HEK293 (cell line): ENCODE measurements around the gene FAM181A.

Source experiments
- CTCF ChIA-PET: fragments of 350-600 bp; formaldehyde crosslinking; extraction: SDS; loops from one replicate; lab custom pipeline; 2021; ENCODE audit warnings: antibody characterized with exemption; lab: Yijun Ruan, JAX
- POLR2A ChIA-PET: fragments of 300-600 bp; formaldehyde crosslinking; extraction: SDS; loops from one replicate; lab custom pipeline; 2020; ENCODE audit warnings: antibody characterized with exemption, inconsistent platforms; lab: Yijun Ruan, JAX
- H3K27ac ChIP-seq: fragments of 200-500 bp; sonication (Bioruptor generic); 2 replicates; pipeline ENCODE4 v1.5.1; 2014; ENCODE audit warnings: low read depth, low read length, control low read depth, inconsistent platforms; ENCODE audit errors: extremely low read depth
- H3K36me3 ChIP-seq, 2 experiments: fragments of 200-500 bp in 1 of 2; sonication (Bioruptor generic) in 1 of 2; 1 replicate in 1 of 2; 2 replicates in 1 of 2; pipeline ENCODE4 v1.5.1; 2014 to 2017; ENCODE audit warnings: inconsistent platforms in 2 of 2, low read length in 2 of 2; ENCODE audit not compliant: control insufficient read depth in 2 of 2, insufficient read depth in 1 of 2
- H3K4me1 ChIP-seq: fragments of 200-500 bp; sonication (Bioruptor generic); 2 replicates; pipeline ENCODE4 v1.5.1; 2014; ENCODE audit warnings: mild to moderate bottlenecking, low read length, inconsistent platforms; ENCODE audit not compliant: control insufficient read depth, insufficient read depth
- H3K4me3 ChIP-seq: 2 replicates; pipeline ENCODE4 v1.5.1; 2011; ENCODE audit warnings: low read depth, mild to moderate bottlenecking, control low read depth, low read length, moderate library complexity
- H3K9me3 ChIP-seq: fragments of 200-500 bp; sonication (Bioruptor generic); 2 replicates; pipeline ENCODE4 v1.5.1; 2014; ENCODE audit warnings: low read depth, low read length, inconsistent platforms; ENCODE audit not compliant: control insufficient read depth, insufficient read depth
- FEZF1 ChIP-seq: fragments of 450-650 bp; formaldehyde crosslinking; IDR thresholded peaks from 2 replicates; pipeline ENCODE4 v1.5.1; 2016; ENCODE audit warnings: missing biosample characterization, missing genetic modification characterization
- HOXC10 ChIP-seq: sonication (generic); formaldehyde crosslinking; IDR thresholded peaks from 2 replicates; pipeline ENCODE4 v1.8.1; 2023; ENCODE audit warnings: mild to moderate bottlenecking, missing genetic modification reagents
- KLF9 ChIP-seq: fragments of 450-650 bp; formaldehyde crosslinking; IDR thresholded peaks from 2 replicates; pipeline ENCODE4 v1.5.1; 2016; ENCODE audit warnings: missing biosample characterization, missing genetic modification characterization, low read depth
- OVOL3 ChIP-seq: fragments of 450-650 bp; formaldehyde crosslinking; IDR thresholded peaks from 2 replicates; pipeline ENCODE4 v1.5.1; 2016; ENCODE audit warnings: missing biosample characterization, missing genetic modification characterization
- TRIM28 ChIP-seq: IDR thresholded peaks from 2 replicates; pipeline ENCODE4 v1.6.1; 2011; ENCODE audit warnings: low read length, control low read depth, borderline replicate concordance
- ZBTB8A ChIP-seq: fragments of 450-650 bp; formaldehyde crosslinking; IDR thresholded peaks from 2 replicates; pipeline ENCODE4 v1.5.1; 2016; ENCODE audit warnings: missing biosample characterization, missing genetic modification characterization
- ZNF157 ChIP-seq: fragments of 450-650 bp; formaldehyde crosslinking; IDR thresholded peaks from 2 replicates; pipeline ENCODE4 v1.5.1; 2016; ENCODE audit warnings: missing biosample characterization, missing genetic modification characterization
- ZNF350 ChIP-seq: fragments of 450-650 bp; formaldehyde crosslinking; IDR thresholded peaks from 2 replicates; pipeline ENCODE4 v1.5.0; 2017; ENCODE audit warnings: missing biosample characterization, mild to moderate bottlenecking, missing genetic modification characterization
- ZNF366 ChIP-seq: fragments of 450-650 bp; formaldehyde crosslinking; conservative IDR thresholded peaks from 2 replicates; pipeline ENCODE4 v1.5.1; 2016; ENCODE audit warnings: missing biosample characterization, missing genetic modification characterization
- ZNF521 ChIP-seq: fragments of 450-650 bp; formaldehyde crosslinking; IDR thresholded peaks from 2 replicates; pipeline ENCODE4 v1.5.1; 2017; ENCODE audit warnings: missing biosample characterization, mild to moderate bottlenecking, missing genetic modification characterization
- ZNF623 ChIP-seq: fragments of 450-650 bp; formaldehyde crosslinking; IDR thresholded peaks from 2 replicates; pipeline ENCODE4 v1.5.1; 2016; ENCODE audit warnings: missing biosample characterization, missing genetic modification characterization
- ZNF624 ChIP-seq: fragments of 450-650 bp; formaldehyde crosslinking; IDR thresholded peaks from 2 replicates; pipeline ENCODE4 v1.5.1; 2017; ENCODE audit warnings: missing biosample characterization, missing genetic modification characterization
- ZNF777 ChIP-seq: fragments of 450-650 bp; formaldehyde crosslinking; IDR thresholded peaks from 2 replicates; pipeline ENCODE4 v1.5.1; 2017; ENCODE audit warnings: missing biosample characterization, missing genetic modification characterization, borderline replicate concordance
- TF ChIP-seq, protein P1 (sequence below): fragments of 450-650 bp; formaldehyde crosslinking; IDR thresholded peaks from 2 replicates; pipeline ENCODE4 v1.5.1; 2017; ENCODE audit warnings: missing biosample characterization, missing genetic modification characterization
- TF ChIP-seq, protein P2 (sequence below): fragments of 450-650 bp; formaldehyde crosslinking; IDR thresholded peaks from 2 replicates; pipeline ENCODE4 v1.5.1; 2016; ENCODE audit warnings: missing biosample characterization, missing genetic modification characterization
- TF ChIP-seq, protein P3 (sequence below): fragments of 450-650 bp; formaldehyde crosslinking; IDR thresholded peaks from 2 replicates; pipeline ENCODE4 v1.5.1; 2016; ENCODE audit warnings: missing biosample characterization, missing genetic modification characterization
- TF ChIP-seq, protein P4 (sequence below): fragments of 450-650 bp; formaldehyde crosslinking; IDR thresholded peaks from 2 replicates; pipeline ENCODE4 v1.5.1; 2016; ENCODE audit warnings: missing biosample characterization, missing genetic modification characterization, borderline replicate concordance
- TF ChIP-seq, protein P5 (sequence below): fragments of 450-650 bp; formaldehyde crosslinking; IDR thresholded peaks from 2 replicates; pipeline ENCODE4 v1.5.1; 2016; ENCODE audit warnings: missing biosample characterization, missing genetic modification characterization

The FAM181A gene

DNA sequence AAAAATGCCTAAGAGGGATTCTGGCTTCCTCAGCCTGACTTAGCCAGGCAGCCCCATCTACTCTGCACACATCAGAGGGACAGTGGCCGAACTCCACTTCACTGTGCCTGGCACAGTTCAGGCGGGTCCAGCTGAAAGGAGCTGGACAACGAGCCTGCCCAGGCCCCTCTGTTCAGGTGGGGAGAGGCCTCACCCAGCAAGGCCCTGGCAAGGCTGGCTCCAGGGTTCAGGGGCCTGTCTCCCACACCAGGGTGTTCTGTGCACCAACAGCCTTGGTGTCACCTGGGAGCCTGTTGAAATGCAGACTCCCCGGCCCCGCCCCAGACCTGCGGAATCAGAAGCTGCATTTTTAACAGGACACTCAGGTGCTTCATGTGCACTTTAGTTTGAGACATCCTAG is 9.8 kb downstream of the FAM181A start:
- ChIA-PET POLR2A (no interaction called here), CTCF (interaction anchor here (0.5 to 7.0 kb wide), 14 partner anchors 12 to 824 kb away, joined by 3 to 111 read pairs (median 4); no protein-coding TSS in a partner anchor)
- H3K4me1 ChIP-seq: peaks cover 11% of the 10 kb centered on the region
- no peak overlapping the region for H3K4me3 ChIP-seq
- TF ChIP-seq ZNF624 (no peak), HOXC10 (CRISPR knock-in tag) (no peak), ZNF350 (tag by site-specific recombination) (no peak), ZNF157 (tag by site-specific recombination) (no peak), ZNF777 (tag by site-specific recombination) (no peak)
- TF ChIP-seq, protein P1, sequence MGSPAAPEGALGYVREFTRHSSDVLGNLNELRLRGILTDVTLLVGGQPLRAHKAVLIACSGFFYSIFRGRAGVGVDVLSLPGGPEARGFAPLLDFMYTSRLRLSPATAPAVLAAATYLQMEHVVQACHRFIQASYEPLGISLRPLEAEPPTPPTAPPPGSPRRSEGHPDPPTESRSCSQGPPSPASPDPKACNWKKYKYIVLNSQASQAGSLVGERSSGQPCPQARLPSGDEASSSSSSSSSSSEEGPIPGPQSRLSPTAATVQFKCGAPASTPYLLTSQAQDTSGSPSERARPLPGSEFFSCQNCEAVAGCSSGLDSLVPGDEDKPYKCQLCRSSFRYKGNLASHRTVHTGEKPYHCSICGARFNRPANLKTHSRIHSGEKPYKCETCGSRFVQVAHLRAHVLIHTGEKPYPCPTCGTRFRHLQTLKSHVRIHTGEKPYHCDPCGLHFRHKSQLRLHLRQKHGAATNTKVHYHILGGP (tag by site-specific recombination): no peak
- no peaks in the 10 kb centered on the region for H3K9me3 ChIP-seq
- no peaks in the 10 kb centered on the region for H3K36me3 ChIP-seq
- no peak overlapping the region for H3K27ac ChIP-seq

DNA sequence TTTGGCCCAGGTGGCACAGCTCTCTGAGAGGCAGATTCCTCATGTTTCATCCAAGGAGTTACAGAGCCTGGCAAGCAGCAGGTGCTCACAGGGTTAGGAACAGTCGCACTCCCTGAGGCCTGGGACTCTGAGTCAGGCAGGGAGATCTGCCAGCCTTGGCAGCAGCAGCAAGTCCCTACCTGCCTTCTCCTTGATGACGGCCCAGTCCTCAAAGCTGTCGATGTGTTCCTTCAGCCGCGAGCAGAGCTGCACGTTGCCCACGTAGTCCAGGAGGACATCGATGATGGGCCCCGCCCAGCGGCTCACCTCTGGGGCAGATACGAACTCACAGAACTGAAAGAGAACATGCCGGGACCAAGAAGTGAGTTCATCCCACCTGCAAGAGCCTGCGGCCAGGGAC is 10.4 kb downstream of the FAM181A start:
- H3K4me1 ChIP-seq: peaks cover 14% of the 10 kb centered on the region
- H3K4me3 ChIP-seq: no peak overlapping the region
- ChIA-PET CTCF (interaction anchor here (0.6 to 7.0 kb wide), 9 partner anchors 16 to 824 kb away, joined by 3 to 111 read pairs (median 6); no protein-coding TSS in a partner anchor), POLR2A (no interaction called here)
- H3K36me3 ChIP-seq: no peaks in the 10 kb centered on the region
- no peaks in the 10 kb centered on the region for H3K9me3 ChIP-seq
- TF ChIP-seq ZNF521 (no peak), OVOL3 (tag by site-specific recombination) (no peak), TRIM28 (no peak), ZNF366 (tag by site-specific recombination) (no peak), FEZF1 (tag by site-specific recombination) (no peak), KLF9 (tag by site-specific recombination) (no peak), ZBTB8A (tag by site-specific recombination) (no peak), ZNF623 (tag by site-specific recombination) (no peak)
- TF ChIP-seq, protein P2, sequence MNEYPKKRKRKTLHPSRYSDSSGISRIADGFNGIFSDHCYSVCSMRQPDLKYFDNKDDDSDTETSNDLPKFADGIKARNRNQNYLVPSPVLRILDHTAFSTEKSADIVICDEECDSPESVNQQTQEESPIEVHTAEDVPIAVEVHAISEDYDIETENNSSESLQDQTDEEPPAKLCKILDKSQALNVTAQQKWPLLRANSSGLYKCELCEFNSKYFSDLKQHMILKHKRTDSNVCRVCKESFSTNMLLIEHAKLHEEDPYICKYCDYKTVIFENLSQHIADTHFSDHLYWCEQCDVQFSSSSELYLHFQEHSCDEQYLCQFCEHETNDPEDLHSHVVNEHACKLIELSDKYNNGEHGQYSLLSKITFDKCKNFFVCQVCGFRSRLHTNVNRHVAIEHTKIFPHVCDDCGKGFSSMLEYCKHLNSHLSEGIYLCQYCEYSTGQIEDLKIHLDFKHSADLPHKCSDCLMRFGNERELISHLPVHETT (tag by site-specific recombination): no peak
- TF ChIP-seq, protein P3, sequence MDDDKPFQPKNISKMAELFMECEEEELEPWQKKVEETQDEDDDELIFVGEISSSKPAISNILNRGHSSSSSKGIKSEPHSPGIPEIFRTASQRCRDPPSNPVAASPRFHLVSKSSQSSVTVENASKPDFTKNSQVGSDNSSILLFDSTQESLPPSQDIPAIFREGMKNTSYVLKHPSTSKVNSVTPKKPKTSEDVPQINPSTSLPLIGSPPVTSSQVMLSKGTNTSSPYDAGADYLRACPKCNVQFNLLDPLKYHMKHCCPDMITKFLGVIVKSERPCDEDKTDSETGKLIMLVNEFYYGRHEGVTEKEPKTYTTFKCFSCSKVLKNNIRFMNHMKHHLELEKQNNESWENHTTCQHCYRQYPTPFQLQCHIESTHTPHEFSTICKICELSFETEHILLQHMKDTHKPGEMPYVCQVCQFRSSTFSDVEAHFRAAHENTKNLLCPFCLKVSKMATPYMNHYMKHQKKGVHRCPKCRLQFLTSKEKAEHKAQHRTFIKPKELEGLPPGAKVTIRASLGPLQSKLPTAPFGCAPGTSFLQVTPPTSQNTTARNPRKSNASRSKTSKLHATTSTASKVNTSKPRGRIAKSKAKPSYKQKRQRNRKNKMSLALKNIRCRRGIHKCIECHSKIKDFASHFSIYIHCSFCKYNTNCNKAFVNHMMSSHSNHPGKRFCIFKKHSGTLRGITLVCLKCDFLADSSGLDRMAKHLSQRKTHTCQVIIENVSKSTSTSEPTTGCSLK (tag by site-specific recombination): no peak
- TF ChIP-seq, protein P4, sequence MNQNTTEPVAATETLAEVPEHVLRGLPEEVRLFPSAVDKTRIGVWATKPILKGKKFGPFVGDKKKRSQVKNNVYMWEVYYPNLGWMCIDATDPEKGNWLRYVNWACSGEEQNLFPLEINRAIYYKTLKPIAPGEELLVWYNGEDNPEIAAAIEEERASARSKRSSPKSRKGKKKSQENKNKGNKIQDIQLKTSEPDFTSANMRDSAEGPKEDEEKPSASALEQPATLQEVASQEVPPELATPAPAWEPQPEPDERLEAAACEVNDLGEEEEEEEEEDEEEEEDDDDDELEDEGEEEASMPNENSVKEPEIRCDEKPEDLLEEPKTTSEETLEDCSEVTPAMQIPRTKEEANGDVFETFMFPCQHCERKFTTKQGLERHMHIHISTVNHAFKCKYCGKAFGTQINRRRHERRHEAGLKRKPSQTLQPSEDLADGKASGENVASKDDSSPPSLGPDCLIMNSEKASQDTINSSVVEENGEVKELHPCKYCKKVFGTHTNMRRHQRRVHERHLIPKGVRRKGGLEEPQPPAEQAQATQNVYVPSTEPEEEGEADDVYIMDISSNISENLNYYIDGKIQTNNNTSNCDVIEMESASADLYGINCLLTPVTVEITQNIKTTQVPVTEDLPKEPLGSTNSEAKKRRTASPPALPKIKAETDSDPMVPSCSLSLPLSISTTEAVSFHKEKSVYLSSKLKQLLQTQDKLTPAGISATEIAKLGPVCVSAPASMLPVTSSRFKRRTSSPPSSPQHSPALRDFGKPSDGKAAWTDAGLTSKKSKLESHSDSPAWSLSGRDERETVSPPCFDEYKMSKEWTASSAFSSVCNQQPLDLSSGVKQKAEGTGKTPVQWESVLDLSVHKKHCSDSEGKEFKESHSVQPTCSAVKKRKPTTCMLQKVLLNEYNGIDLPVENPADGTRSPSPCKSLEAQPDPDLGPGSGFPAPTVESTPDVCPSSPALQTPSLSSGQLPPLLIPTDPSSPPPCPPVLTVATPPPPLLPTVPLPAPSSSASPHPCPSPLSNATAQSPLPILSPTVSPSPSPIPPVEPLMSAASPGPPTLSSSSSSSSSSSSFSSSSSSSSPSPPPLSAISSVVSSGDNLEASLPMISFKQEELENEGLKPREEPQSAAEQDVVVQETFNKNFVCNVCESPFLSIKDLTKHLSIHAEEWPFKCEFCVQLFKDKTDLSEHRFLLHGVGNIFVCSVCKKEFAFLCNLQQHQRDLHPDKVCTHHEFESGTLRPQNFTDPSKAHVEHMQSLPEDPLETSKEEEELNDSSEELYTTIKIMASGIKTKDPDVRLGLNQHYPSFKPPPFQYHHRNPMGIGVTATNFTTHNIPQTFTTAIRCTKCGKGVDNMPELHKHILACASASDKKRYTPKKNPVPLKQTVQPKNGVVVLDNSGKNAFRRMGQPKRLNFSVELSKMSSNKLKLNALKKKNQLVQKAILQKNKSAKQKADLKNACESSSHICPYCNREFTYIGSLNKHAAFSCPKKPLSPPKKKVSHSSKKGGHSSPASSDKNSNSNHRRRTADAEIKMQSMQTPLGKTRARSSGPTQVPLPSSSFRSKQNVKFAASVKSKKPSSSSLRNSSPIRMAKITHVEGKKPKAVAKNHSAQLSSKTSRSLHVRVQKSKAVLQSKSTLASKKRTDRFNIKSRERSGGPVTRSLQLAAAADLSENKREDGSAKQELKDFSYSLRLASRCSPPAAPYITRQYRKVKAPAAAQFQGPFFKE (tag by site-specific recombination): no peak
- TF ChIP-seq, protein P5, sequence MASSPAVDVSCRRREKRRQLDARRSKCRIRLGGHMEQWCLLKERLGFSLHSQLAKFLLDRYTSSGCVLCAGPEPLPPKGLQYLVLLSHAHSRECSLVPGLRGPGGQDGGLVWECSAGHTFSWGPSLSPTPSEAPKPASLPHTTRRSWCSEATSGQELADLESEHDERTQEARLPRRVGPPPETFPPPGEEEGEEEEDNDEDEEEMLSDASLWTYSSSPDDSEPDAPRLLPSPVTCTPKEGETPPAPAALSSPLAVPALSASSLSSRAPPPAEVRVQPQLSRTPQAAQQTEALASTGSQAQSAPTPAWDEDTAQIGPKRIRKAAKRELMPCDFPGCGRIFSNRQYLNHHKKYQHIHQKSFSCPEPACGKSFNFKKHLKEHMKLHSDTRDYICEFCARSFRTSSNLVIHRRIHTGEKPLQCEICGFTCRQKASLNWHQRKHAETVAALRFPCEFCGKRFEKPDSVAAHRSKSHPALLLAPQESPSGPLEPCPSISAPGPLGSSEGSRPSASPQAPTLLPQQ: no peak
- no peak overlapping the region for H3K27ac ChIP-seq
